NOMO-1 treated with dmso at 0.1 percent for 144 hours (cell line): Measurements from ENCODE around the gene IMP4.
A peak's percentile ranks its signal among the peaks of the same experiment; 100 is the strongest.
"Not testable (repeated sequence)": the region's sequence is repeated elsewhere in the genome, so short reads cannot be mapped to it uniquely, and the experiment has no call there.

Experiments used
- DNase-seq: peaks from one replicate; lab custom pipeline; 2025; ENCODE audit not compliant: unreplicated experiment; lab: John Stamatoyannopoulos, UW

The IMP4 gene, protein sequence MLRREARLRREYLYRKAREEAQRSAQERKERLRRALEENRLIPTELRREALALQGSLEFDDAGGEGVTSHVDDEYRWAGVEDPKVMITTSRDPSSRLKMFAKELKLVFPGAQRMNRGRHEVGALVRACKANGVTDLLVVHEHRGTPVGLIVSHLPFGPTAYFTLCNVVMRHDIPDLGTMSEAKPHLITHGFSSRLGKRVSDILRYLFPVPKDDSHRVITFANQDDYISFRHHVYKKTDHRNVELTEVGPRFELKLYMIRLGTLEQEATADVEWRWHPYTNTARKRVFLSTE

DNA sequence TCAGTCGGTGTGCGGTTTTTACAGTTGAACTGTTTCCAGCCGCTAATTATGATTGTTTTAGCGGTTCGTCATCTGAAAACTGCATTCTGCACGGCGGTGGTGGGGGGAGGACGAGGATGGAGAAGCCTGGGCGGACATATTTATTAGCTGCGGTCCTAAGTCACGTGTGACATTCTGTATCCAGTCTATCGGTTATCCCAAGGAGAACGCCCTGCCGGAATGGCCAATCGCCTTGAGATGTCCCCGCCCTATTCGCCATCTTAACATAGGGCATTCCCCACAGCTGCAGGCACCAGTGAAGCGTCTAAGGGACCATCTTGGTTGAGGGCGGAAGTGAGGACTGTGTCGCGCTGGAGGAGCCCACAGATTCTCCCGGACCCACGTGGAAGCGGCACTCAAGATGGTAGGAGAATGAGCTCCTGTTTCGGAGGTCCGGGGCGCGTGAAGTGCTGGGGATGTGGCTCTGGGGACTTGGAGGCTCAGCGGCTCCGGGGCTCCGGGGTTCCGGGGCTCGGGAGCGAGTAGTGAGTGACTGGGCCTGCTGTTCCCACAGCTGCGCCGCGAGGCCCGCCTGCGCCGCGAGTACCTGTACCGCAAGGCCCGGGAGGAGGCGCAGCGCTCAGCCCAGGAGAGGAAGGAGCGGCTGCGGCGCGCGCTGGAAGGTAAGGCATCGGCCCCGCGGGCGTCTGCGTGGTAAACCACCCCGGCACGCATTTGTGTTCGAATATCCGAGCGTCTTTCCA lies at the start of gene IMP4:
Gene IMP4 (plus strand): TSS at position 365 of the 743 bp plus-strand sequence. CDS start 36 bp downstream, at position 401.
- peak; percentile 96 for DNase-seq

DNA sequence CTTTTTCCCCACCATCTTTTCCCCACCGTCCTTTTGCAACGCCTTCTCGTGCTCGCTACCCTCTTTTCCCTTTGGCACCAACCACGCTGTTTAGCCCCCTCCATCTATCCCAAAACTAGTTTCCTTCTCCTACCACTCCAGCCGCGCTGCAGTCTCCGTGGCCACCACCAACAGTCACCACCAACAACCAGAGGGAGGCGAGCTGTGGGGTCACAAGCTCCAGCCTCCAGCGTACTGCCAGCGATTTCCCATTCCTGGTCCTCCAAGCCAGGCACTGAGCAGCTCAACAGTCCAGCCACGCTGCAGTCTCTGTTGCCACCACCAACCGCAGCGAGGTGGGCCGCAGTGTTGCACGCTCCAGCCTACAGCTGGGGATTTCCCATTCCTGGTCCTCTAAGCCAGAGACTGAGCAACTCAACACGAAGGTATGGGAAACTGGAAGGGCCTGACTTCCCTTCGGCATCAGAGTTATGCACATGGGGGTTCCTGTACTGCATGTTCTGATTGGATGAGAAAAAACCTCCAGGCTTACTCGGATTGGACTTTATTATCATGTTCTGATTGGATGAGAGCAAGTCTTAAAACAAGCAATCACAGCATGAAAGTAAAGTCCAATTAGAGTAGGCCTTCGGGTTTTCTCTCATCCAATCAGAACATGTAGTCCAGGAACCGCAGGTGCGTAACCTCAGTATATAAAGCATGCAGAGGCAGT lies 42.3 kb upstream of the IMP4 start:
- no peak for DNase-seq

DNA sequence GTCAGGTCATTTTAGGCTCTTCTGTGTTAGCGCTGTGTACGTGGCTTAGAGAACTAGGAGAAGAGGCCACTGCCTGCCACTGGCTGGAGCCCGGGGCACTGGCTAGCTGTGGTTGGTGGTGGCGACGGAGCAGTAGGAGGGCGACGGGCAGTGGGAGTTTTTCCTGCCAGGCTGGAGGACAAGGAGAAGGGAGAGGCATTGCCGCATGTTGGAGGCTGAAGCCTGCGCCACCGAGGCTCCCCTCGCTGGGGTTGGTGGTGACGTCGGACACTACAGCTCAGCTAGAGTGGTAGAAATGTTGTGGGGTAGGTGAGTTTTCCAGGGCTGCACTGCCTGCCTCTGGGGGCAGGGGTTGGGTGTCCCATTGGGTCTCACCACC lies 41.7 kb upstream of the IMP4 start:
- no peak for DNase-seq

DNA sequence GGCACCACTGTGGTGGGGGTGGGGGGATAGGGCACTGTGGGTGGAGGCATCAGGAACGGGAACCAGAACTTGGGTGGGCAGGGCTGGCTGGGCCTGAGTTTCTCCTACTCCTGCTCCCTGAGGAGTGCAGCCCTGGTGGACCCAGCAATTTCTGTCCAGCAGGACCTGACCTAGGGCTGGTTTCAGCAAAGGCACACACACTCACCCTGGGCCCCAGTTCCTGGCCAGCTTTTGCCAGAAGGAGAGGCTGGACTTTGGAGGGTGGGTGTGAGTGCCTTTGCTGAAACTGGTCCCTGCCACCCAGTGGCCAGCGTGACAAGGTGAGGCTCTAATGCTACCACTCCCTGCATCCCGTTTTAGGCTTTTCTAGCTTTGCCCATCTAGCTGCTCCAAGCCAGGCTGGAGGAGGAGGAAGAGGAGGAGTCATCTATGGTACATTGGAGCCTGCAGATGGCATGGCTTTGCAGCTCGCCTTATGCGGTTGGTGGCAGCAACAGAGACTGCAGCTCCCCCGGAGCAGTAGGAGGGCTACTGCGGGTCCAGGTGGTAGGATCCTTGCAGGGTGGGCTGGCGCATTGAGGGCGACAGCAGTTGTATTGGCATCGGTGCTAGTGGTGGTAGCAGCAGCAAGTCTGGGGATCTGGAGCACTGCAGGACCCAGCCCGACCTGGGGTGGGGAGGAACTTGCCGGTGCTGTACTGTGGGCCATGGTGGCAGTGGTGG lies 40.4 kb upstream of the IMP4 start:
- no peak for DNase-seq

DNA sequence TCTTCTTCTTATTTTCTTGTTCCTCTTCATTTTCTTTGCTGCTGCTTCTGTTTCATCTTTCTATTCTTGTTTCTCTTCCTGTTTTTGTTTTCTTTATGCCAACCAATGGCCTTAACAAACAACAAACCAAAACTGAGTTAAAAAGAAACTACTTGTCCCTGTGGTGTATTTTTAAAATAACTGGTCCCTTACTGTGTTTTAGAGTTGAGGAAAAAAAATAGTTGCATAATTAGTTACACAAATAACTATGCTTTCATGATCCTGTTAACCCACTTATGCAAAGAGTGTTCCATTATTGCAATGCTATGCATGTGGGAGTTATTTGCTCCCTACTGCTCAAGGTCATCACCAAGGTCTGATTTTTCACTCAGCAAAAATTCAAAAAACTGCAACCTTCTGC lies 39.5 kb upstream of the IMP4 start:
- no peak for DNase-seq

DNA sequence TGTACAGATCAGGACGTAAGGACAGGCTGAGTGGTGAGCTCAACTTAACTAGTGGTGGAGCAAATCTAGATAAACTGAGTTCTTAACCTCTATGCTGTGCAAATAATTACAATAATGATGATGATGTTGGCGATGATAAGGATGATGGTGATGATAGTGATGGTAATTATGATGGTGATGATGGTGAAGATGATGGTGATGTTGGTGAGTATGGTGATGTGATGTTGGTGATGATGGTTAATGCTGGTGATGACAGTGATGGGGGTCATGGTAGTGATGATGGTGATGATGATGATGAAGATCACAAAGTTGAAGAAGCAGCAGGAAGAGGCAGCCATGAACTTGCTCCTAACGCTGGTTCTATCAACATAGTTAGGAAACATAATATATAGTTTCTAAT lies 38.0 kb upstream of the IMP4 start:
- DNase-seq = no peak

DNA sequence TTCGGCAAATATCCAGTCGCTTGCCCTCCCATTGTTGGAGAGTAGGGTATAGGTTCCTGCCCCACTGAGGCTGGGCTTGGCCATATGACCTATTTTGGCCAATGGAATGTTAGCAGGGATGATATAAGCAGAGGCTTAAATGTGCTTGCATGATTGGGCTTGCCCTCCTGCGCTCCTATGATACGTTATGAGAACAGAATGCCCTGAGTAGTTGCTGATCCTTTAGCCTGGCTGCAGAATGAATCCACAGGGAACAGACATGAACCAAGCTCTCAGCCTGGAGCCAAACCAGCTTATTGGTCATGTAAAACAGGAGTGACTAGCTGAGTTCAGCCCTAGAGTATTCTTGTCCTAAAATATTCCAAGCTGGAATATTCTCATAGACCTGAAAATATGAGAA lies 34.8 kb upstream of the IMP4 start:
- no peak for DNase-seq

DNA sequence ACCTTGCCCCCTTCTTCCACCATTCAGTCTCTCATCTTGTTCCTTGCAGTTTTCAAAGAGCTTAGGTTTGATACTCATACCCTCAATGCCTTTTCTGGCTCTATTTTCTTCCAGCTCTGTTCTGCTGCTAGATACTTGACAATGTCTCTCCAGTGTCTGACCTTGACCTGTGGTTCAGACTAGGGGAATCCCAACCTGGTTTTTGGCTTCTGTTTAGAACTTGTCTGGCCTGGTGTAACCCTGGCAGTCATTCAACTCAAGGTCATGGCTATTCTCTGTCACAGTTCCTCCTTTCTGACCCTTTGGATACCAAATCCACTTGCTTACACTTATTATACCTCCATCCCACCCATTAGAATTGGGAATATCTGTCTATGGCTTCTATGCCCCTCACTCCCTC lies 31.8 kb upstream of the IMP4 start:
- DNase-seq = no peak

DNA sequence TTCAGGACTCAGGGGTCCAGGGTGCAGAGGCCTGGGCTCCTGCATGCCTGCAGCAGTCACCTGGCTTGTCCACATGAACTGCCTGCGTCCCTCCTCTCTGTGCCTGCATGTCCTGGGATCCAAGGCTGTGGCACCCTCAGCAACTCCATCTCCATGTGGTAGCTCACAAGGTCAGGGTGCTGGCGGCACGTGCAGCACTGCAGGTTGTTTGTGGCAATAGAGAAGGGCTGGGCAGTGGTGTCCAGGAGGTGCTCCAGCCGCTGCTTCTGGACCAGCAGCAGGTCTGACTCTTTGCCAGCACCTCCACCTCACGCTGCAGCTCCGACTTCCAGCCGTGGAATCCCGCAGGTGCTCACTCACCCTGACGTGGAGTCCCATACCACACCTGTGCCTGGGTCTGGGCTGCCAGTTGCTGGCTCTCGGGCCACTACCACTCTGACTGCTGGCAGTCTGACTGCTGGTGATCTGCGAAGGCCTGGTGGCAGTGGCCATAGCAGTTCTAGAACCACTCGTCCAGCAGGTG lies 28.8 kb upstream of the IMP4 start:
- no peak for DNase-seq

DNA sequence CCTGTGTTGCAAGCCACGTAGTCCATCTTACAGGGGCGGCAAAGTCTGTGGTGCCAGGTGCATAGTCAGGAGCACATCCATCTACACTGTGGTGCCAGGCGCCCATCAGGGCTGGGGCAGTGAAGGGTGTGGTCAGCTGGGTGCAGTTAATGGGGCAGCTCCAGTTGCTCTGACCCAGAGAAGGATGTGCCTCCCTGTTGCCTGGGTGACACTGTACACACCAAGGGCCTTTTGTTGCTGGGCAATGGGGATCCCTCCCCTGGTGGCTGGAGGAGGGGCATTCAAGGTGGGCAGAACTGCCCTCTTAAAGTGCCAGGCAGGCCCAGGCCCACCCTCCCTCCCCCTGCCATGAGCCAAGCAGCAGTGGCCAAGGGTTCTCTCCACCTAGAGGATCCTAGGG lies 28.3 kb upstream of the IMP4 start:
- DNase-seq = no peak

DNA sequence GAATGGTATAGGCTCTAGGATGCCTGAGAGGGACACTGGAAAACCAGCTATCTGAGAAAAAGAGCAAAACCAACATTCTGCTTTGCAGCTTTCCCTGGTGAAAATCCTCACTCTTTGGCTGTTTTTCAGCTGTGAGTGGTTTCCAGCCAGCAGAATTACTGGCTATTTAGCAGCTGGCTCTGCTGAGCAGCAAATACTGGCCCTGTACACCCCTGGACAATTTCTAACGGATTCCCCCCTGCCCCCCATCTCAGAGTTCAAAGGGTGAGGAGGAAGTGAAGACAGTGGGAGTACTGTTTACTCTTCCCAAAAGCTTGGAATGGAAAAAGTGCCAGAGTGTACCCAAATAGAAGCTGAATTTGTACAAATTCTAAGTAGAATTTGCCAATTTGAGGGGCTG lies 26.1 kb upstream of the IMP4 start:
- DNase-seq = no peak

DNA sequence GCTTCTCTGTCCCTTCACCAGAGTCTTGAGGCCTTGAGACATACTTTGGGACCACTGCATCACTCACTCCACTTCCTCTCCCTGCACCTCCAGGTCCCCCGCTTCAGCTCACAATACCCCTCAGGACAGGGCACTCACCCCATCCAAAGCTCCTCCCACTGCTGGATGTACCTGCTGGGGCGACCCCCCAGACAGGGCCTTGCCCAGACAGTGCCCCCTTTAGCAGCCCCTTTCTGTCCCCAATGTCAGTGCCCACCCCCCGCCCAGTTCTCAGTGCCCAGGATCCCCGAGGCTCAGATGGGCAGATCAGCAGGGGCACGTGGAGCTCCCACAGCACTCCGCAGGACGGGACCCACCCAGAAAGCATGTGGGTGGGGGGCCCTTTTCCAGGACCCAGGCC lies 23.8 kb upstream of the IMP4 start:
- no peak for DNase-seq

DNA sequence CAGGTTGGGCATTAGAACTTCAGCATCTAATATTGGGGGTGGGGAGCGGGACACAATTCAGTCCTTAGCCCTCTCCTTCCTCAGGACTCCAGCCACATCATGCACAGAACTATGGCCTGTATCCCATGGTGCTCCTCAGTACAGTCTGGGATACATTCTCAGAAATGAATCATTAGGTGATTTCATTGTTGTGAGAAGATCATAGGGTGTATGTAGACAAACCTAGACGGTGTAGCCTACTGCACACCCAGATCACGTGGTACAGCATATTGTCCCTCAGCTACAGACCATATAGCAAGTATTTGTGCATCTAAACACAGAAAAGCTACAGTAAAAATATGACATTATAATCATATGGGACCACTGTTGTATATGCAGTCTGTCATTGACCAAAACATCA lies 23.2 kb upstream of the IMP4 start:
- no peak for DNase-seq

DNA sequence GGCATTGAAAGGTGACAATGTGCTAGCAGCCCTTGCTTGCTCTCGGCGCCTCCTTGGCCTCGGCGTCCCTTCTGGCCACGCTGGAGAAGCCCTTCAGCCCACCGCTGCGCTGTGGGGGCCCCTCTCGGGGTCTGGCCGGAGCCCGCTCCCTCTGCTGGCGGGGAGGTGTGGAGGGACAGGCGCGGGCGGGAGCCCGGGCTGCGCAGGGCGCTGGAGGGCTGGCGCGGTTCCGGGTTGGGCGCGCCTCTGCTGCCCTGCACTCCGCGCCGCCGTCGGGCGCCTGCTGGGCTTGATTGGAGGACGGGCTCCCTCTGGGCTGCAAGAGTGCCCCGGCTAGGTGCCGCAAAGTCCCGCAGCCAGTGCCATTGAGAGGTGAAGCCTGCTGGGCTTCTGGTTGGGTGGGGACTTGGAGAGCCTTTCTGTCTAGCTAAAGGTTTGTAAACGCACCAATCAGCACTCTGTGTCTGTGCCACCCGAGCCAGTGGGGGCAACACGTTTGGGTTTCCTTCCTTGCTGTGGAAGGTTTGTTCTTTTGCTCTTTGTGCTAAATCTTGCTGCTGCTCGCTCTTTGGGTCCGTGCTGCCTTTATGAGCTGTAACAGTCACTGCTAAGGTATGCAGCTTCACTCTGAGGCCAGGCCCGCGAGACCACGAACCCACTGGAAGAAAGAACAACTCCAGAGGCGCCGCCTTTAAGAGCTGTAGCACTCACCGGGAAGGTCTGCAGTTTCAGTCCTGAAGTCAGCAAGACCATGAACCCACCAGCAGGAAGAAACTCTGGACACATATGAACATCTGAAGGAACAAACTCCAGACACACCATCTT lies 14.8 kb upstream of the IMP4 start:
- DNase-seq = no peak

DNA sequence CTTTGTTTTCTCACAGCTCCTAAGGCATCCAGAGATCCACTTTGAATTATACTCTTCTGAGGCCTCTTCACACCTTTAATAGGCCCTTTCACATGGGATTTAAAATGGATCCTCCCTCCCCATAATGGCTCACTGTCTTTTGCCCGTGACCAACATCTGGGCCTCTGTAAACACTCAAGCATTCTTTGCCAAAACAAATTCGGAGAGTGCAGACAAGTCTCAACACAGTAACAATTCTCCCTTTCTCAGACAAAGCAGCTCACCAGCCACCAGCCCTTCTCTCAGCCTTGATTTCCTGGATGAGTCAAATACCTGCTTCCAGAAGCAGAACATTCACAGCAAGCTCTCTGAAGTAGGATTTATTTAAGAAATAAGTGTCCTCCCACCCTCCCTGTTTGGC lies 14.0 kb upstream of the IMP4 start:
- no peak for DNase-seq

DNA sequence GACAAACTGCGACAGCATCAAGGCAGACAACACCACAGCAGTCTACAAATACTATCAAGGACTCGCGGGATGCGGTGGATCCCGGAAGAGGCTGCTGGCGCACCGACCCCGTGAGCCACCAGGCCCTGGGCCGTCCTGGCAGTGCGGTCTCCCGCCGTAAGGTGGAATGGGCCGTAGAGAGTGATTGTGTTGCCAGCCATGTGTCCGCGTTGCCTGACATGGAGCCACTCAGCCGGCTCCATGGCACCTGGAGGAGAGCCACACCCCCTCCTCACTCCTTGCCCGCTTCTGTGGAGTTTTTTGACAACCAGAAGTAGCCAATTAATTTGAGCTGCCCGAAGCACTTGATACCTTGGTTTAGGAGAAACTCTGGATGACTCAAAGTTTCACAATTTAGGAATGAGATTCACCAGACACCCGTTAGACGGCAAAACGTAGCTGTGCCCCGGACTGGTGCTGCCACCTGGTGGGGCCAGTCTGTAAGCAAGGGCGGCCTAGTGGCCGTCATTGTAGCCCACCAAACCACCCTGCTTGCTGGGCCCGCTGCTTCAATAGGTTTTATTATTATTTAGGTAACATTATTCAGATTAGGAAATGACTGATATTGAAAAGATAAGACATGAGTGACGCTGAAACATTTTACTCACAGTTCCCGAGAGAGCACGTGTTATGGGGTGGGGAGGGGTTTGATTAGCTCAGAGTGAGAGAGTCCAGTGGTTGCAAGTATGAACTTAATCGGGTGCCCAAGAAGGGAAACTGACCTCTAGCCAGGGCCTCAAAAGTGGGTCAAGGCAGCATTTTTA lies 10.2 kb upstream of the IMP4 start:
- DNase-seq = peak; percentile 12

DNA sequence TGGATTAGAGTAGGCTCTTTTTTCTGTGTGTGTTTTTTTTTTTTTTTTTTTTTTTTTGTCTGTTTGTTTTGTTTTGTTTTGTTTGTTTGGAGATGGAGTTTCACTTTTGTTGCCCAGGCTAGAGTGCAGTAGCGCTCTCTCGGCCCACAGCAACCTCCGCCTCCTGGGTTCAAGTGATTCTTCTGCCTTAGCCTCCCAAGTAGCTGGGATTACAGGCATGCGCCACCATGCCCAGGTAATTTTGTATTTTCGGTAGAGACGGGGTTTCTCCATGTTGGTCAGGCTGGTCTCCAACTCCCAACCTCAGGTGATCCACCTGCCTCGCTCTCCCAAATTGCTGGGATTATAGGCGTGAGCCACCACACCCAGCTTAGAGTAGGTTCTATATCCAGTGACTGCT lies 9.4 kb upstream of the IMP4 start:
- DNase-seq = not testable (repeated sequence)

DNA sequence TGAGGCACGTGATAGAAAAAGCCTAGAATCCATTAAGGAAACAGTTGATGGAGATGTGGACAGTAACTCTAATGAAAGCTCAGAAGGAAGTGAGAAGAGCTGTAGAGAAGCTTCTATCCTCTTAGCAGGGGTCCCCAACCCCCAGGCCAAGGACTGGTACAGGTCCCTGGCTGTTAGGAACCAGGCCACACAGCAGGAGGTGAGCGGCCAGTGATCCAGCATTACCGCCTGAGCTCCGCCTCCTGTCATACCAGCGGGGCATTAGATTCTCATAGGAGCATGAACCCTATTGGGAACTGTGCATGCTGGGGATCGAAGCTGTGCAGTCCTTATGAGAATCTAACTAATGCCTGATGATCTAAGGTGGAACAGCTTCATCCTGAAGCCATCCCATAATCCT lies 8.7 kb upstream of the IMP4 start:
- no peak for DNase-seq

DNA sequence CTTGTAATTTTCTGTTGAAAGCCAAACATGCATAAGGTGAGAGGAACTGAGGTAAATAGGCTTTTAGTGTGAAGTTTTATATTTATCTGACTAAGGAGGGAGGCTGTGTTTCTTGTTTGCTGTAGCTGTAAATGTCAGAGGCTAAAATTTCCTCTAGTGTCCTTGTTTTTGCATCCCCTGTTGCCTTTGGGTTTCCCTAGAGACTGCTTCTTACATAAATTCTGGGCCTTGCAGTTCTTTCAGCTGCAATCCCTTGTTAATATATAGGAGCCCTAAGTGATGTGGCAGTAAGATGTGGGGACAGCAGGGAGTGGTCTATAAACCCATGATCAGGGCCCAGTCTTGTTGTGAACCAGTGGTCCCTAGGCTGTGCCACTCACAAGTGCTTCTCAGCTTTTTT lies 7.5 kb upstream of the IMP4 start:
- no peak for DNase-seq
